Heart right ventricle (tissue), 16 donors: ENCODE measurements around the gene MAP2K5. TPM values are rescaled to one million over a fixed set of nuclear protein-coding genes. Genes with fewer than 3 reads are reported as not detected.
A peak's percentile ranks its signal among the peaks of the same experiment; 100 is the strongest.

Experiments
- ATAC-seq, 8 donors: fragments of 200-7000 bp; cut with Tn5 transposase; one replicate each; pipeline ENCODE4 v1.9.1; 2020; ENCODE audit warnings: mild to moderate bottlenecking in 8 of 8, moderate library complexity in 8 of 8, moderate number of reproducible peaks in 1 of 8
- DNase-seq, 2 donors: peaks; one replicate each; pipeline ENCODE4 v3.0.0-alpha.2; 2020
- H3K27ac ChIP-seq, 10 donors: fragments of 200-600 bp; sonication (generic) in 2 of 10; one replicate each; pipeline versions ENCODE4 v1.5.0 to v1.8.0; 2020 to 2022; ENCODE audit warnings: mild to moderate bottlenecking in 3 of 10
- H3K27me3 ChIP-seq, 7 donors: fragments of 200-600 bp; one replicate each; pipeline ENCODE4 v1.8.0; 2021 to 2022; ENCODE audit warnings: mild to moderate bottlenecking in 2 of 7
- H3K36me3 ChIP-seq, 9 donors: fragments of 200-600 bp; sonication (generic) in 1 of 9; one replicate each; pipeline versions ENCODE4 v1.5.0 to v1.8.0; 2020 to 2022; ENCODE audit warnings: mild to moderate bottlenecking in 2 of 9
- H3K4me1 ChIP-seq, 9 donors: fragments of 200-600 bp; sonication (generic) in 1 of 9; one replicate each; pipeline versions ENCODE4 v1.5.0 to v1.8.0; 2020 to 2022; ENCODE audit warnings: mild to moderate bottlenecking in 4 of 9
- H3K4me3 ChIP-seq, 10 donors: fragments of 200-600 bp; sonication (generic) in 2 of 10; one replicate each; pipeline versions ENCODE4 v1.5.0 to v1.8.0; 2020 to 2022; ENCODE audit warnings: mild to moderate bottlenecking in 7 of 10, moderate library complexity in 2 of 10
- H3K9me3 ChIP-seq, 11 donors: fragments of 200-600 bp in 10 of 11; sonication (generic) in 2 of 11; one replicate each; pipeline versions ENCODE4 v1.5.0 to v1.8.0; 2013 to 2022; ENCODE audit warnings: mild to moderate bottlenecking in 2 of 11, control low read depth in 1 of 11, moderate library complexity in 1 of 11
- WGBS, 2 donors: extraction: QIAGEN DNeasy Blood & Tissue Kit; methylation state at CpG; one replicate each; pipeline ENCODE4 v1.1.7; 2013; ENCODE audit warnings: inconsistent platforms in 1 of 2; 5-methylcytosine and 5-hydroxymethylcytosine counted together
- intact Hi-C, 10 donors: fragments of 100-400 bp; cut with DNase I; formaldehyde crosslinking; loops; one replicate each; pipeline versions ENCODE4 v1.11.1 to v1.14.2; 2022
- polyA plus RNA-seq, 2 donors: library from polyadenylated mRNA; stranded (reverse); fragments of 200-250 nt; gene quantifications; one replicate each; pipeline ENCODE4 v1.2.3, GENCODE V29; 2013
- total RNA-seq, 10 donors: library from RNA; stranded (reverse); fragmentation: NEBNext Ultra II Directional in 3 of 10; extraction: Animal tissue kit (Norgen Biotek cat#: 25700) in 3 of 10; gene quantifications; one replicate each; pipeline versions ENCODE4 v1.2.1 to v1.2.4, GENCODE V29; 2021 to 2023
- TF ChIP-seq, protein P1 (sequence below), 9 donors: fragments of 200-600 bp; sonication (generic) in 2 of 9; IDR thresholded peaks; one replicate each; pipeline versions ENCODE4 v1.5.0 to v1.8.0; 2021 to 2022; ENCODE audit warnings: antibody characterized with exemption in 9 of 9, mild to moderate bottlenecking in 5 of 9, moderate library complexity in 1 of 9
- donor health status: Arrhythmogenic right ventricular cardiomyopathy.
- donor health status: ischemic (EF 13 %, LVEDD 7.1; RV severe dilation, severe dysfunction).
- donor health status: healthy with polysubstance abuse.
- donor health status: DM: no; HTN: yes; CAD: no.
- donor health status: DM: no; HTN: no; CAD: no.
- donor health status: ischemic (EF 25% LVEDD 6.9; RV normal size, moderate dysfunction).
- donor health status: ischemic (EF 25% LVEDD 5.7; RV mildly dilated, moderate dysfunction).
- donor health status: healthy.
- donor health status: DM: yes; HTN: yes; CAD: no.
- donor health status: Ischemic cardiomyopathy.
- donor health status: ischemic (EF 35%, LVEDD 5.7; RV mildly dilated, moderate dysfunction).
- donor health status: nonischemic (EF 11% LVEDD 7.7; RV severe dilation, severe dysfunction).
- donor health status: DM: yes; HTN: yes; CAD: no.
- donor health status: PGD.
- donor health status: ischemic (EF 29% LVEDD 5.4; RV normal size, mild dysfunction).
- donor health status: nonischemic (EF 23%, LVEDD 6.1; RV moderate dilation, normal function).

The MAP2K5 gene
- total and polyA plus RNA-seq, 12 donors: 7.7 to 34.3 (median 21.0) TPM

DNA sequence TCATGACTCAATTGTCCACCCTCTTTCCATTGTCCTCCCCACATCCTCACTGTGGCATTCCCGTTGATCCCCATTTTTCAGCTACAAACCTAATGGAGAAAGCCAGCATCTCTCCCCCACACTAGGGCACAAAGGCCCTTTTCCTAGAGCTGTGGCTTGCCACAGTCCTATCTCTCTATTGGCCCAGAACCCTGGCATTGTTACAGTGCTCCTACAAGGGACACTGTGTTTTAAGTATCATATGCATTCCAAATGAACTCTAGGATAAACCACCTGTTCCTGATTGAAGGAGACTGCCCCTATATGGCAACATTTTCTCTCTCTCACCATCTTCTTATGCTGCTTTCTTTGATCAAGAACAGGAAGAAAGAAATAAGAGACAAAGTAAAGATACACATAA lies 213.4 kb downstream of the MAP2K5 start:
- H3K4me3 ChIP-seq: no peak overlapping the region
- TF ChIP-seq, protein P1, sequence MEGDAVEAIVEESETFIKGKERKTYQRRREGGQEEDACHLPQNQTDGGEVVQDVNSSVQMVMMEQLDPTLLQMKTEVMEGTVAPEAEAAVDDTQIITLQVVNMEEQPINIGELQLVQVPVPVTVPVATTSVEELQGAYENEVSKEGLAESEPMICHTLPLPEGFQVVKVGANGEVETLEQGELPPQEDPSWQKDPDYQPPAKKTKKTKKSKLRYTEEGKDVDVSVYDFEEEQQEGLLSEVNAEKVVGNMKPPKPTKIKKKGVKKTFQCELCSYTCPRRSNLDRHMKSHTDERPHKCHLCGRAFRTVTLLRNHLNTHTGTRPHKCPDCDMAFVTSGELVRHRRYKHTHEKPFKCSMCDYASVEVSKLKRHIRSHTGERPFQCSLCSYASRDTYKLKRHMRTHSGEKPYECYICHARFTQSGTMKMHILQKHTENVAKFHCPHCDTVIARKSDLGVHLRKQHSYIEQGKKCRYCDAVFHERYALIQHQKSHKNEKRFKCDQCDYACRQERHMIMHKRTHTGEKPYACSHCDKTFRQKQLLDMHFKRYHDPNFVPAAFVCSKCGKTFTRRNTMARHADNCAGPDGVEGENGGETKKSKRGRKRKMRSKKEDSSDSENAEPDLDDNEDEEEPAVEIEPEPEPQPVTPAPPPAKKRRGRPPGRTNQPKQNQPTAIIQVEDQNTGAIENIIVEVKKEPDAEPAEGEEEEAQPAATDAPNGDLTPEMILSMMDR (IDR thresholded peaks at IDR 0.05): no peak

DNA sequence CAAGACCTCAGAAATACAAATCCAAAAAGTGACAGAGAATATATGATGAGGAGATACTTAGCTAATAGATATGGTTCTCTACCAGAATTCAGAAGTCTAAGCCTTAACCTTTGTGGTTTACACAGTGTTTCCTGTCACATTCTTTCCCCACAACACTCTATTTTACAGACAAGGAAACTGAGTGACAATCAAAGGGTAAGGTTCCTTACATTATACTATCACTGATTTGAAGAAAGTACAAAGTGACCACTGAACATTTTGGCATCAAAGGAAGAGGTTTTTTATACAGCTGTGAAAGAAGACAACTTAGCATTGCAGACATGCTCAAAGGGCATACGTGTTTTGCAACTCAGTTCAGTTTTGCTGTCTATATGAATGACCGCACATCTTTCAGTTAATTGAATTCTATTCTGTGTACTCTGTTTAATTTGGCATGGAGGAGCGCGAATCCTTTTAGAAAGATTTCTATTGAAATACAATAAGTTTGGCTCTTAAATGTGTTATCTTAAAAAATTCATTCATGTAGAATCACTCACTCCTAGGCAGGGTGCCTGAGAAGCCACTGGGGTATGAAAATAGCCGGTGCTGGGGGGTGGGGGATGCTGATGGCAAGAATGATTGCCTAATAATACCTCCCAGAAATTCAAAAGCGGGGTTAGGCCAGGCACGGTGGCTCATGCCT lies 216.3 kb downstream of the MAP2K5 start:
- Histone ChIP-seq H3K27ac (no peak overlapping the region), H3K9me3 (no peaks in the 10 kb centered on the region), H3K4me1 (peaks cover 0 to 14% (median 0%) of the 10 kb centered on the region in 9 donors), H3K4me3 (no peak overlapping the region), H3K36me3 (no peaks in the 10 kb centered on the region), H3K27me3 (no peaks in the 10 kb centered on the region)
- intact Hi-C loops: no loop called here
- no peak for DNase-seq
- TF ChIP-seq, protein P1 (IDR thresholded peaks at IDR 0.05): no peak
- no peak for ATAC-seq
- WGBS, 2 donors: 79 to 94% methylated on average over 7 of the region's 7 CpGs

More for the DNA sequence above, 213.4 kb downstream of the MAP2K5 start:
- H3K27ac ChIP-seq: no peak overlapping the region
- peaks cover 0 to 9% (median 0%) of the 10 kb centered on the region in 9 donors for H3K4me1 ChIP-seq
- ATAC-seq (peak in 2 of 8 donors; percentile 30 to 76), DNase-seq (no peak)
- intact Hi-C loops: no loop called here
- WGBS, 2 donors: 82 to 84% methylated on average over 1 of the region's 1 CpG
- no peaks in the 10 kb centered on the region for H3K36me3 ChIP-seq
- no peaks in the 10 kb centered on the region for H3K9me3 ChIP-seq
- no peaks in the 10 kb centered on the region for H3K27me3 ChIP-seq

DNA sequence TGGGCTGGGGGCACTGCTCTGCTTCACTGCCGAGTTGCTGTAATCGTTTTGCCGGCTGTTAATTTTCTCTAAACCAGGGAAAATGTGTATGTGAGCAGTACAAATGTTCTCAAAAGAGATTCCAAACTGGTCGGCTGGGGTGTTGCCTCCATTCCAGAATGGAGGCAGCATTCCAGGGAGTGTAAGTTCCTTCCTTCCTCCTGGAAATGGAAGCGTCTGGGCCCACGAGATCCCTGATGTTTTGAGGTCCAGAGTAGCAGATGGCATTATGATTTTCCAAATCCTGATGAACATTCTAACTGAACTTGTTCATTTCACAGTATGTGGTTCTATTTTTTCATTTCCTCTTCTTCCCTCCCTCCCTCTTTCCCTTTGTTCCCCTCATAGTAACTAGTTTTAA lies 218.4 kb downstream of the MAP2K5 start:
- WGBS, 2 donors: 64 to 81% methylated on average over 6 of the region's 6 CpGs
- Histone ChIP-seq H3K27me3 (no peaks in the 10 kb centered on the region), H3K4me3 (no peak overlapping the region), H3K4me1 (peaks cover 0 to 14% (median 0%) of the 10 kb centered on the region in 9 donors), H3K27ac (no peak overlapping the region), H3K36me3 (peaks cover 0 to 5% (median 0%) of the 10 kb centered on the region in 9 donors), H3K9me3 (no peaks in the 10 kb centered on the region)
- ATAC-seq: no peak
- no peak for DNase-seq
- TF ChIP-seq, protein P1 (IDR thresholded peaks at IDR 0.05): no peak
- intact Hi-C loops: no loop called here

DNA sequence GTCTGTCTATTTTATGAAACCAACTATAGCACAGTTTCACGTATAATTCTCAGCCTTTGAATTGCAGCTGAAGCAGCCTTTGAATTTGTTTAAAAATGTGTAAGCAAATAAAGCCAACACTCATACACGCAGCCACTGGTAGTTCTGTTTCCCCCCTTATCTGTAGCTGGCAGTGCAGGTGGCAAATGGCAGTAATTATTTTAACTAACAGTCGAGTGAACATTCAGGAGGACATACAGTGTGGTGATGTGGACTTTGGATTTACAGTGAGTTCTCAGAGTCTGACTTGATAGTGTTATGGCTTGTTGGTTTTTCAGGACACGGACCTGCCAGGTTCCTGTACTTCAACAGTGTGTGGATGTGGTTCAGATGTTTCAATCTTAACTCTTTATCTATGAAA lies 218.8 kb downstream of the MAP2K5 start:
- H3K4me1 ChIP-seq: peaks cover 0 to 14% (median 0%) of the 10 kb centered on the region in 9 donors
- TF ChIP-seq, protein P1 (IDR thresholded peaks at IDR 0.05): no peak
- H3K27me3 ChIP-seq: no peaks in the 10 kb centered on the region
- H3K4me3 ChIP-seq: no peak overlapping the region
- H3K36me3 ChIP-seq: peaks cover 0 to 9% (median 0%) of the 10 kb centered on the region in 9 donors
- no peaks in the 10 kb centered on the region for H3K9me3 ChIP-seq
- H3K27ac ChIP-seq: no peak overlapping the region
- ATAC-seq: no peak
- intact Hi-C loops: no loop called here
- 88 to 89% methylated on average over 4 of the region's 4 CpGs for WGBS, 2 donors
- no peak for DNase-seq
